Activated T-helper 2 cell treated with anti-CD3 and anti-CD28 coated beads, Interferon-gamma antibody, Interleukin-2, Interleukin-4, amounts not matched to agents 10 μg/mL and 5 μg/mL and 100 μg/mL, durations not matched to agents 14 hours and 24 hours and 36 hours (primary cell): ENCODE data around the gene MIXL1. TPM values are rescaled to one million over a fixed set of nuclear protein-coding genes. Genes with fewer than 3 reads are reported as not detected.
"Not testable (repeated sequence)": the region's sequence is repeated elsewhere in the genome, so short reads cannot be mapped to it uniquely, and the experiment has no call there.

Experiments
- DNase-seq: peaks from one replicate; pipeline ENCODE4 v3.0.0; 2021; ENCODE audit warnings: low spot score
- H3K27ac Mint-ChIP-seq: one replicate; pipeline ENCODE4 v1.8.0; 2021; ENCODE audit warnings: mixed read lengths
- H3K27me3 Mint-ChIP-seq: one replicate; pipeline ENCODE4 v1.8.0; 2021; ENCODE audit warnings: low read depth, mixed read lengths
- H3K36me3 Mint-ChIP-seq: one replicate; pipeline ENCODE4 v1.8.0; 2021; ENCODE audit warnings: low read depth, mixed read lengths
- H3K4me1 Mint-ChIP-seq: one replicate; pipeline ENCODE4 v1.8.0; 2021; ENCODE audit warnings: low read depth, mixed read lengths
- H3K4me3 Mint-ChIP-seq: one replicate; pipeline ENCODE4 v1.8.0; 2021; ENCODE audit warnings: low read depth, mild to moderate bottlenecking, moderate library complexity, mixed read lengths
- H3K9me3 Mint-ChIP-seq: one replicate; pipeline ENCODE4 v1.8.0; 2021; ENCODE audit warnings: mixed read lengths
- intact Hi-C: fragments of 100-400 bp; cut with micrococcal nuclease; formaldehyde crosslinking; loops from one replicate; pipeline ENCODE4 v1.15.1; 2023
- total RNA-seq: library from RNA; stranded (reverse); gene quantifications from 2 replicates; pipeline ENCODE4 v1.2.3, GENCODE V29; 2022

Gene MIXL1
- total RNA-seq, 1 donor from 2014 or later, result not detected

DNA sequence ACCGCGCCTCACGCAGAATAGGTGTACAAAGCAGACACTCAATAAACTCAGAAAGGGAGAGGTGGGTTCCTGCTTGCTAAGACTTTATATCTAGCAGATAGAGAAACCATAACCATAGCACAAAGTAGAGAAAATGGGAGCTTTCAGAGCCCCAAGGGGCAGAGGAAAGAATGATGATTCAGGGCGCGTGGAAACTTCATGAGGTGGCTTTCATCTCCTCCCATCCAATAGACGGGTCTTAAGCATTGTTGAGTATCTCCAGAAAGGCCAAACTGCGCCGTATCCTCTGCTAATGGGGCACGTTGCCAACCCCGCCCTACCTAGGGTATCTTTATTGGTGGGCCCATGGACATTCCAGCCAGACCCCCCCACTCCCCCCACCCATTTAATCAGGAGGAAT lies 778 bp upstream of the MIXL1 start:
- peaks cover 1% of the 10 kb centered on the region for H3K4me1 Mint-ChIP-seq
- no peak for DNase-seq
- H3K27ac Mint-ChIP-seq, result no peak overlapping the region
- peak overlapping the region; percentile 67 for H3K4me3 Mint-ChIP-seq
- peaks cover 30% of the 10 kb centered on the region for H3K27me3 Mint-ChIP-seq
- no peaks in the 10 kb centered on the region for H3K36me3 Mint-ChIP-seq
- no peaks in the 10 kb centered on the region for H3K9me3 Mint-ChIP-seq
- intact Hi-C loops, result no loop called here

DNA sequence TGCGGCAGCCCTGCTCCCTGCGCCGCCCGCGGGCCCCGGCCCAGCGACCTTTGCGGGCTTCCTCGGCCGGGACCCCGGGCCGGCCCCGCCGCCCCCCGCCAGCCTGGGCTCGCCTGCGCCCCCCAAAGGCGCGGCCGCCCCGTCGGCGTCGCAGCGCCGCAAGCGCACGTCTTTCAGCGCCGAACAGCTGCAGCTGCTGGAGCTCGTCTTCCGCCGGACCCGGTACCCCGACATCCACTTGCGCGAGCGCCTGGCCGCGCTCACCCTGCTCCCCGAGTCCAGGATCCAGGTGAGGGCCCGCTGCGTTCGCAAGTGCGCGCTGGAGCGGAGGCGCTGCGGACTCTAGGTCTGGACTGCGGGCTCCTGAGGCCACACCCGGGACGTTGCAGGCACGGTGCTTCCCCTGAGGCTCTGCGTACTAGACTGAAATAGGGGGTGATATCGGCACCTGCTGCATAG lies 351 bp downstream of the MIXL1 start:
- intact Hi-C loops, result no loop called here
- H3K4me1 Mint-ChIP-seq, result peaks cover 1% of the 10 kb centered on the region
- DNase-seq, result no peak
- H3K36me3 Mint-ChIP-seq, result no peaks in the 10 kb centered on the region
- no peaks in the 10 kb centered on the region for H3K9me3 Mint-ChIP-seq
- H3K27me3 Mint-ChIP-seq, result peaks cover 30% of the 10 kb centered on the region
- peak overlapping the region; percentile 75 for H3K4me3 Mint-ChIP-seq
- H3K27ac Mint-ChIP-seq, result no peak overlapping the region

GRCh38 chr1:226226601-226227000 lies 3.1 kb downstream of the MIXL1 start:
- no peak overlapping the region for H3K27ac Mint-ChIP-seq

DNA sequence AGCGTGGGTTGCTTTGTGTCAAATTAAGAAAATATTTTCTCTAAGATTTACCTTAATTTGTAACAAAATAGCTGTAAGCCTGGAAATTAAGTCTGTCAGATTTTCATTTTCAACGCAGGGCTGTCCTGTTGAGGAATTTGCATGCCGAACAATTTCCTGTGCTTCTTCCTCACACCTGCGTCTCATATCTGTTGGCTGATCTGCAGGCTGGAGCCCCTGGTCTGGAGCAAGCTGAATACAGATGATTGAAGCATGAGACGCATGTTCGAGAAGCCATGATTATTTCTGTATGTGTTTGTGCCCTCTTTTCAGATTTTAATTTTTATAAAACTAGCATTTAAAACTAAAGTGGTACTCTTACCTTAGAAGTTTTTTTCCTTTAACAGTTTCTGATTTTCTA lies 9.8 kb downstream of the MIXL1 start:
- H3K9me3 Mint-ChIP-seq, result no peaks in the 10 kb centered on the region
- H3K27me3 Mint-ChIP-seq, result no peaks in the 10 kb centered on the region
- intact Hi-C loops, result no loop called here

More at GRCh38 chr1:226226601-226227000, 3.1 kb downstream of the MIXL1 start:
- peaks cover 6% of the 10 kb centered on the region for H3K36me3 Mint-ChIP-seq
- intact Hi-C loops, result no loop called here
- H3K4me3 Mint-ChIP-seq, result no peak overlapping the region
- DNase-seq, result no peak
- H3K9me3 Mint-ChIP-seq, result no peaks in the 10 kb centered on the region
- peaks cover 1% of the 10 kb centered on the region for H3K4me1 Mint-ChIP-seq
- H3K27me3 Mint-ChIP-seq, result peaks cover 19% of the 10 kb centered on the region

DNA sequence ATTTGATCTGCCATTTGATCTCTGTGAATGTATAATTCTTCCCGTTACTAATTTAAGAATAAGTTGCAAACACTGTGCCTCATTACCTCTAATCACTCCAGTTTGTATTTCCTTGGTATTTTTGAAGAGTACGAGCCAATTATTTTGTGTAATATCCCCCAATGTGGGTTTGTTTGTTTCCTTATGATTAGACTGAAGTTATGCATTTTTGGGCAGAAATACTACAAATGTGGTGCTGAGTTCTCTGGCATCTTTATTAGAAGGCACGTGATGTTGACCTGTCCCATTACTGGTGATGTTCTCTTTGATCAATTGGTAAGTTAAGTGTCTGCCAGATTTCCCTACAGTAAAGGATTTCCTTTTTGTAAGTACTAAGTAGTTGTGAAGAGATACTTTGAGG lies 10.3 kb downstream of the MIXL1 start:
- intact Hi-C loops, result no loop called here

More for the DNA sequence above, 9.8 kb downstream of the MIXL1 start:
- H3K36me3 Mint-ChIP-seq, result peaks cover 29% of the 10 kb centered on the region
- DNase-seq, result no peak
- H3K4me1 Mint-ChIP-seq, result no peaks in the 10 kb centered on the region
- H3K4me3 Mint-ChIP-seq, result no peak overlapping the region
- no peak overlapping the region for H3K27ac Mint-ChIP-seq

GRCh38 chr1:226236826-226237225 lies 13.4 kb downstream of the MIXL1 start:
- H3K27ac Mint-ChIP-seq, result no peak overlapping the region
- H3K4me3 Mint-ChIP-seq, result no peak overlapping the region
- H3K9me3 Mint-ChIP-seq, result no peaks in the 10 kb centered on the region
- H3K36me3 Mint-ChIP-seq, result peaks cover 32% of the 10 kb centered on the region
- intact Hi-C loops, result no loop called here
- no peak for DNase-seq
- H3K27me3 Mint-ChIP-seq, result no peaks in the 10 kb centered on the region
- no peaks in the 10 kb centered on the region for H3K4me1 Mint-ChIP-seq

More for the DNA sequence above, 10.3 kb downstream of the MIXL1 start:
- Mint-ChIP-seq H3K9me3 (no peaks in the 10 kb centered on the region), H3K27ac (no peak overlapping the region), H3K27me3 (no peaks in the 10 kb centered on the region), H3K36me3 (peaks cover 34% of the 10 kb centered on the region), H3K4me1 (no peaks in the 10 kb centered on the region), H3K4me3 (no peak overlapping the region)
- no peak for DNase-seq

GRCh38 chr1:226239421-226239820 lies 16.0 kb downstream of the MIXL1 start:
- H3K4me3 Mint-ChIP-seq, result no peak overlapping the region
- H3K27me3 Mint-ChIP-seq, result no peaks in the 10 kb centered on the region
- H3K4me1 Mint-ChIP-seq, result no peaks in the 10 kb centered on the region
- H3K9me3 Mint-ChIP-seq, result no peaks in the 10 kb centered on the region
- DNase-seq, result no peak
- H3K36me3 Mint-ChIP-seq, result peaks cover 27% of the 10 kb centered on the region
- intact Hi-C loops, result no loop called here
- no peak overlapping the region for H3K27ac Mint-ChIP-seq

DNA sequence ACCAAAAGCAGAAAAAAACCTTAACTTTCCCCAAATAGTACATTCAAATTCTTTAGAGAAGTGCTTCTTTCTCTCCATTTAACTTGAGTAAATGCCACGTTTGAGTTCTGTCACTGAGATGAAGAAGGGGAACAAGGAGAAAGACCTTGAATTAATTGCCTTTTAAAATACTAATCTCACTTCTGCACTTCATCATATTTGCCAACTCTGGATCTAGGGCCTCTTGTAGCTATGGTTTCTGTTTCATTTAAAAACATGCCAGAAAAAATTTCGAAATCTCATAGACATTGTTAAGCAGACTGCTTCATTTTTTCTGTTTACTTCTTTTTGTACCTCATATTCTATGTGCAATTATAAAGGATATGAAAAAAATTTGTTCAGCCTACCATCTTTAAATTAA lies 24.6 kb downstream of the MIXL1 start:
- H3K4me1 Mint-ChIP-seq, result no peaks in the 10 kb centered on the region
- H3K27me3 Mint-ChIP-seq, result no peaks in the 10 kb centered on the region
- intact Hi-C loops, result no loop called here
- no peaks in the 10 kb centered on the region for H3K9me3 Mint-ChIP-seq
- no peak for DNase-seq
- no peak overlapping the region for H3K4me3 Mint-ChIP-seq
- peaks cover 12% of the 10 kb centered on the region for H3K36me3 Mint-ChIP-seq
- no peak overlapping the region for H3K27ac Mint-ChIP-seq

- Mint-ChIP-seq H3K27me3 (no peaks in the 10 kb centered on the region), H3K36me3 (peaks cover 12% of the 10 kb centered on the region), H3K4me1 (no peaks in the 10 kb centered on the region), H3K27ac (no peak overlapping the region), H3K9me3 (no peaks in the 10 kb centered on the region), H3K4me3 (no peak overlapping the region)
- intact Hi-C loops, result no loop called here
- no peak for DNase-seq
Measured at GRCh38 chr1:226248796-226249195, 25.3 kb downstream of the MIXL1 start.

- no peaks in the 10 kb centered on the region for H3K4me1 Mint-ChIP-seq
- no peak overlapping the region for H3K4me3 Mint-ChIP-seq
- no peaks in the 10 kb centered on the region for H3K9me3 Mint-ChIP-seq
- no peak for DNase-seq
- no peak overlapping the region for H3K27ac Mint-ChIP-seq
- H3K27me3 Mint-ChIP-seq, result no peaks in the 10 kb centered on the region
- H3K36me3 Mint-ChIP-seq, result peaks cover 18% of the 10 kb centered on the region
- intact Hi-C loops, result no loop called here
Measured at GRCh38 chr1:226250511-226250910, 27.0 kb downstream of the MIXL1 start.

DNA sequence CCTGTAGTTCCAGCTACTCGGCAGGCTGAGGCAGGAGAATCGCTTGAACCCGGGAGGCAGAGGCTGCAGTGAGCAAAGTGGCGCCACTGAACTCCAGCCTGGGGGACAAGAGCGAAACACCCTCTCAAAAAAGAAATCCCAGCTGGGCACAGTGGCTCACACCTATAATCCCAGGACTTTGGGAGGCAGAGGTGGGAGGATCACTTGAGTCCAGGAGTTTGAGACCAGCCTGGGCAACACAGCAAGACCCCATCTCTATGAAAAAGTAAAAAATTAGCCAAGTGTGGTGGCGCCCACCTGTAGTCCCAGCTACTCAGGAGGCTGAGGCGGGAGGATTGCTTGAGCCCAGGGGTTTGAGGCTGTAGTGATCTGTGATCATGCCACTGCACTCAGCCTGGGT lies 29.4 kb downstream of the MIXL1 start:
- DNase-seq, H3K27me3 Mint-ChIP-seq, H3K9me3 Mint-ChIP-seq, H3K4me1 Mint-ChIP-seq, intact Hi-C loops, H3K27ac Mint-ChIP-seq, H3K4me3 Mint-ChIP-seq: not testable (repeated sequence)
- peaks cover 20% of the 10 kb centered on the region for H3K36me3 Mint-ChIP-seq

- Mint-ChIP-seq H3K9me3 (no peaks in the 10 kb centered on the region), H3K4me3 (no peak overlapping the region), H3K27ac (no peak overlapping the region), H3K36me3 (peaks cover 19% of the 10 kb centered on the region), H3K4me1 (no peaks in the 10 kb centered on the region), H3K27me3 (no peaks in the 10 kb centered on the region)
- DNase-seq, result no peak
- intact Hi-C loops, result no loop called here
Measured at GRCh38 chr1:226253933-226254332, 30.5 kb downstream of the MIXL1 start.

DNA sequence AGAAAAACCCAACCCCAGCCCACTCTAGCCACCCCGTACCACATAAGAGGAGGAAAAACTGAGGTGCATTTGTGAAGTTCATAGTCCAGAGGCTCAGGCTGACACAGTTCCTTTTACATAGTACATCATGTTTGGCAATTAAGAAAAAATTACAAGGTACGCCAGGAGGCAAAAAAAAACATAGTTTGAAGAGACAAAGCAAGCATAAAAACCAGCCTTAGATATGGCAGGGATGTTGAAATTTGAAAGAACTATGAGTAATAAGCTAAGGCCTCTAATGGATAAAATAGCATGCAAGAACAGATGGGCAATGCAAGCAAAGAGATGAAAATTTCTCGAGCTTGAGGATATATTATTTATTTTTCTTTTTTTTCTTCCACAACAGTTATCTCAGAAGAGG lies 31.9 kb downstream of the MIXL1 start:
- peaks cover 14% of the 10 kb centered on the region for H3K9me3 Mint-ChIP-seq
- no peak overlapping the region for H3K27ac Mint-ChIP-seq
- H3K4me3 Mint-ChIP-seq, result no peak overlapping the region
- H3K27me3 Mint-ChIP-seq, result no peaks in the 10 kb centered on the region
- no peaks in the 10 kb centered on the region for H3K4me1 Mint-ChIP-seq
- intact Hi-C loops, result no loop called here
- no peak for DNase-seq
- peaks cover 28% of the 10 kb centered on the region for H3K36me3 Mint-ChIP-seq

GRCh38 chr1:226261818-226262217 lies 38.4 kb downstream of the MIXL1 start:
- no peaks in the 10 kb centered on the region for H3K4me1 Mint-ChIP-seq
- intact Hi-C loops, result no loop called here
- peaks cover 27% of the 10 kb centered on the region for H3K9me3 Mint-ChIP-seq
- no peak overlapping the region for H3K27ac Mint-ChIP-seq
- no peak for DNase-seq
- H3K4me3 Mint-ChIP-seq, result no peak overlapping the region
- H3K36me3 Mint-ChIP-seq, result peaks cover 60% of the 10 kb centered on the region
- H3K27me3 Mint-ChIP-seq, result no peaks in the 10 kb centered on the region
